Transverse colon (tissue), 4 donors: ENCODE measurements around the gene DONSON. TPM values are rescaled to one million over a fixed set of nuclear protein-coding genes. Genes with fewer than 3 reads are reported as not detected.

ENCODE experiments used
- DNase-seq: peaks from one replicate; pipeline ENCODE4 v3.0.0-alpha.2; 2019
- H3K27ac ChIP-seq, 4 donors: fragments of 200-600 bp; sonication (generic); 2 replicates each; pipeline ENCODE4 v1.5.1; 2016 to 2018; ENCODE audit warnings: inconsistent platforms in 4 of 4
- H3K27me3 ChIP-seq: fragments of 200-600 bp; sonication (generic); 2 replicates; pipeline ENCODE4 v1.5.1; 2017; ENCODE audit warnings: inconsistent platforms
- H3K36me3 ChIP-seq, 4 donors: fragments of 200-600 bp; sonication (generic); 2 replicates each; pipeline ENCODE4 v1.5.1; 2017 to 2019; ENCODE audit warnings: inconsistent platforms in 4 of 4
- H3K4me1 ChIP-seq, 4 donors: fragments of 200-600 bp; sonication (generic); 2 replicates each; pipeline ENCODE4 v1.5.1; 2017 to 2020; ENCODE audit warnings: inconsistent platforms in 4 of 4
- H3K4me3 ChIP-seq, 4 donors: fragments of 200-600 bp; sonication (generic); 1 replicate in 1 of 4; 2 replicates in 3 of 4; pipeline versions ENCODE4 v1.5.1 to v1.6.1; 2017 to 2019; ENCODE audit warnings: inconsistent platforms in 4 of 4
- H3K9me3 ChIP-seq, 2 donors: fragments of 200-600 bp; sonication (generic); 2 replicates each; pipeline ENCODE4 v1.5.1; 2017 to 2019; ENCODE audit warnings: inconsistent platforms in 2 of 2
- EP300 ChIP-seq: sonication (generic); formaldehyde crosslinking; IDR thresholded peaks from one replicate; pipeline ENCODE4 v1.6.1; 2017; ENCODE audit warnings: antibody characterized with exemption, low read depth
- POLR2A ChIP-seq: fragments of 450-650 bp; IDR thresholded peaks from one replicate; pipeline ENCODE4 v1.6.1; 2016; ENCODE audit warnings: antibody characterized with exemption, mild to moderate bottlenecking, moderate library complexity
- POLR2AphosphoS5 ChIP-seq, 3 donors: sonication (generic); formaldehyde crosslinking; IDR thresholded peaks; one replicate each; pipeline ENCODE4 v1.6.1; 2016; ENCODE audit warnings: antibody characterized with exemption in 3 of 3
- WGBS, 2 donors: methylation state at CpG; one replicate each; pipeline ENCODE4 v1.1.5; 2018; ENCODE audit warnings: low coverage in 1 of 2; 5-methylcytosine and 5-hydroxymethylcytosine counted together
- in situ Hi-C, 4 donors: fragments of 200-750 bp; cut with MboI; loops; one replicate each; pipeline versions ENCODE4 v1.15.0 to v1.15.1; 2017; ENCODE audit warnings: low sequenced_read_pairs in 3 of 4, low pct_ligation_motif_present in 1 of 4, low pct_unique_long_range_greater_than_20kb in 1 of 4
- intact Hi-C: fragments of 100-400 bp; cut with DNase I; formaldehyde crosslinking; loops from one replicate; pipeline ENCODE4 v1.15.1; 2023; ENCODE audit warnings: low total_unique reads
- total RNA-seq, 4 donors: library from RNA; depleted of rRNA; stranded (reverse); fragments of >200 nt; gene quantifications; one replicate each; pipeline ENCODE4 v1.1.0, GENCODE V29; 2016
- TF ChIP-seq, protein P1 (sequence below), 5 experiments: fragments of 200-600 bp in 3 of 5; fragments of 450-650 bp in 2 of 5; sonication (generic) in 3 of 5; IDR thresholded peaks; 1 replicate in 2 of 5; 2 replicates in 3 of 5; pipeline ENCODE4 v1.5.1; 2016 to 2017; ENCODE audit warnings: antibody characterized with exemption in 5 of 5, inconsistent platforms in 3 of 5, mild to moderate bottlenecking in 2 of 5, moderate library complexity in 1 of 5

Gene DONSON
- total RNA-seq, 4 donors from 2014 or later: 1.8 to 6.5 (median 3.5) TPM

DNA sequence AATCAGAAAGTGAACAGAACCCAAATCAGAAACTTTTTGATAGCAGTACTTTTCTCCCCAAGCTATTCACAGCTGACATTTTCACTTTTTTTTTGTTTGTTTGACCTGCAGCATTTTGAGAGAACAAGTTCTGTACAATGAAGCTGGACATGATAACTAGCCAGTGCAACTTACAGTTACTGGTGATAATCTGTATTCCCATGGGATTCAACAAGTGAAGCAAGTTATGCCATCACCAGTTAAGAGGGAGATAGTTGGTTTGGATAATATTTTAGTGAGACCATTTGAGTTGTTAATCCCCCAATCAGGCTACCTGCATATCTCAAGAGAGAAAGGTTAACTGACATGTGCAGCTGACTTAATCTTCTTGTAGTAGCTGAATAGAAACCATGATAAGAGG is 27.5 kb downstream of the DONSON start:
- Histone ChIP-seq H3K27me3 (no peaks in the 10 kb centered on the region), H3K36me3 (peaks cover 0 to 73% (median 34%) of the 10 kb centered on the region in 4 donors), H3K4me3 (no peak overlapping the region), H3K9me3 (no peaks in the 10 kb centered on the region), H3K27ac (no peak overlapping the region), H3K4me1 (peaks cover 2 to 17% (median 7%) of the 10 kb centered on the region in 4 donors)
- DNase-seq: no peak
- TF ChIP-seq POLR2A (no peak), EP300 (no peak), POLR2AphosphoS5 (IDR thresholded peaks at IDR 0.05) (no peak)
- TF ChIP-seq, protein P1, sequence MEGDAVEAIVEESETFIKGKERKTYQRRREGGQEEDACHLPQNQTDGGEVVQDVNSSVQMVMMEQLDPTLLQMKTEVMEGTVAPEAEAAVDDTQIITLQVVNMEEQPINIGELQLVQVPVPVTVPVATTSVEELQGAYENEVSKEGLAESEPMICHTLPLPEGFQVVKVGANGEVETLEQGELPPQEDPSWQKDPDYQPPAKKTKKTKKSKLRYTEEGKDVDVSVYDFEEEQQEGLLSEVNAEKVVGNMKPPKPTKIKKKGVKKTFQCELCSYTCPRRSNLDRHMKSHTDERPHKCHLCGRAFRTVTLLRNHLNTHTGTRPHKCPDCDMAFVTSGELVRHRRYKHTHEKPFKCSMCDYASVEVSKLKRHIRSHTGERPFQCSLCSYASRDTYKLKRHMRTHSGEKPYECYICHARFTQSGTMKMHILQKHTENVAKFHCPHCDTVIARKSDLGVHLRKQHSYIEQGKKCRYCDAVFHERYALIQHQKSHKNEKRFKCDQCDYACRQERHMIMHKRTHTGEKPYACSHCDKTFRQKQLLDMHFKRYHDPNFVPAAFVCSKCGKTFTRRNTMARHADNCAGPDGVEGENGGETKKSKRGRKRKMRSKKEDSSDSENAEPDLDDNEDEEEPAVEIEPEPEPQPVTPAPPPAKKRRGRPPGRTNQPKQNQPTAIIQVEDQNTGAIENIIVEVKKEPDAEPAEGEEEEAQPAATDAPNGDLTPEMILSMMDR (IDR thresholded peaks at IDR 0.05): no peak
- intact Hi-C loops: no loop called here
- in situ Hi-C loops: no loop called here

DNA sequence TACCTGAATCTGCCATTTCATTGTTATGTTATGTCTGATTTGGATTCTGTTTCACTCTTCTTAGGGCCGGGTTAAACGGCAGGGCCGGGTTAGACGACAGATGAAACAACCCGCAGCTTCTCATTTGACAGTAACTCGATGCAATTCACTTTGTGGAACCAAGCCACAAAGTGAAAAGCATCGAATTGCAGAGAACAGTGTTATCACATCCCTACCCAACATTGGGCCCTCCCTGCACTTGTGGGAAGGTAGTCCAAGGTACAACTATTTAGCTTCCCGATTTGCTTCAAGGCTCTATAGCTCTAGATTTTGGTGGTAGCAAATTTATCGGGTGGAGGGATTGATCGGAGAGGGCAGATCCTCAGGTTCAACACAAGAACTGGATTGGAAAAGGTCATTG is 28.7 kb downstream of the DONSON start:
- TF ChIP-seq POLR2AphosphoS5 (IDR thresholded peaks at IDR 0.05) (no peak), POLR2A (no peak), EP300 (no peak)
- TF ChIP-seq, protein P1 (IDR thresholded peaks at IDR 0.05): no peak
- peaks cover 3 to 22% (median 7%) of the 10 kb centered on the region in 4 donors for H3K4me1 ChIP-seq
- WGBS, 2 donors: 90 to 95% methylated on average over 9 to 10 of the region's 10 CpGs
- no peaks in the 10 kb centered on the region for H3K9me3 ChIP-seq
- no peaks in the 10 kb centered on the region for H3K27me3 ChIP-seq
- H3K27ac ChIP-seq: no peak overlapping the region
- no peak overlapping the region for H3K4me3 ChIP-seq
- no peak for DNase-seq
- peaks cover 0 to 73% (median 34%) of the 10 kb centered on the region in 4 donors for H3K36me3 ChIP-seq
- intact Hi-C loops (no loop called here), in situ Hi-C loops (no loop called here)

- no peak overlapping the region for H3K27ac ChIP-seq
- H3K36me3 ChIP-seq: peaks cover 0 to 77% (median 36%) of the 10 kb centered on the region in 4 donors
- H3K27me3 ChIP-seq: no peaks in the 10 kb centered on the region
- DNase-seq: no peak
- in situ Hi-C loops: no loop called here
- H3K4me1 ChIP-seq: peaks cover 3 to 22% (median 8%) of the 10 kb centered on the region in 4 donors
- WGBS, 2 donors: 65 to 68% methylated on average over 4 of the region's 4 CpGs
- H3K9me3 ChIP-seq: no peaks in the 10 kb centered on the region
- H3K4me3 ChIP-seq: no peak overlapping the region
- TF ChIP-seq, protein P1 (IDR thresholded peaks at IDR 0.05): no peak
- no peak for TF ChIP-seq EP300
- no peak for TF ChIP-seq POLR2AphosphoS5 (IDR thresholded peaks at IDR 0.05)
- TF ChIP-seq POLR2A: no peak
- intact Hi-C loops: no loop called here
Measured at GRCh38 chr21:33558777-33559421, 29.6 kb downstream of the DONSON start.

DNA sequence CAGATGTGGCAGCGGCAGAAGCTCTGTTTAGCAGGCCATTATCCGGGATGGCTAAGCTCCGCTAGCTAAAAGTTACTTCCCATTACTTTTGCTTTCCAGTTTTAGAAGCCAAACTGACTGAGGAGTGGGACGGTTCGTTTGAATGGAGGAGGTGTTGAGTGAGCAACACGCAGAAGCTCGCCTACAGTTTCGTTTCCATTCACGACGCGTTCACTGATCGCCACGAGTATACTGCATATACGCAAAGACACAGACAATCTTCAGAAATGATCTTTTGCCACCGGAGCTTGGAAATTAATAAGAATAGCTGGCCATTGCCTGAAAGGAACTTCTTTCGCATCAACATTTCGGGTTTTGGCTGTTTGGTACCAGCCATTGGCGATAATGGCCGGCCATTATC is 31.0 kb downstream of the DONSON start:
- Histone ChIP-seq H3K27ac (no peak overlapping the region), H3K9me3 (no peaks in the 10 kb centered on the region), H3K4me3 (no peak overlapping the region), H3K4me1 (peaks cover 3 to 22% (median 8%) of the 10 kb centered on the region in 4 donors), H3K36me3 (peaks cover 0 to 77% (median 38%) of the 10 kb centered on the region in 4 donors), H3K27me3 (no peaks in the 10 kb centered on the region)
- 97 to 98% methylated on average over 8 to 19 of the region's 19 CpGs for WGBS, 2 donors
- in situ Hi-C loops: no loop called here
- DNase-seq: no peak
- TF ChIP-seq EP300 (no peak), POLR2A (no peak), POLR2AphosphoS5 (IDR thresholded peaks at IDR 0.05) (no peak)
- TF ChIP-seq, protein P1 (IDR thresholded peaks at IDR 0.05): no peak
- intact Hi-C loops: no loop called here
